ENCODE measurements around the gene MGA.

DNA sequence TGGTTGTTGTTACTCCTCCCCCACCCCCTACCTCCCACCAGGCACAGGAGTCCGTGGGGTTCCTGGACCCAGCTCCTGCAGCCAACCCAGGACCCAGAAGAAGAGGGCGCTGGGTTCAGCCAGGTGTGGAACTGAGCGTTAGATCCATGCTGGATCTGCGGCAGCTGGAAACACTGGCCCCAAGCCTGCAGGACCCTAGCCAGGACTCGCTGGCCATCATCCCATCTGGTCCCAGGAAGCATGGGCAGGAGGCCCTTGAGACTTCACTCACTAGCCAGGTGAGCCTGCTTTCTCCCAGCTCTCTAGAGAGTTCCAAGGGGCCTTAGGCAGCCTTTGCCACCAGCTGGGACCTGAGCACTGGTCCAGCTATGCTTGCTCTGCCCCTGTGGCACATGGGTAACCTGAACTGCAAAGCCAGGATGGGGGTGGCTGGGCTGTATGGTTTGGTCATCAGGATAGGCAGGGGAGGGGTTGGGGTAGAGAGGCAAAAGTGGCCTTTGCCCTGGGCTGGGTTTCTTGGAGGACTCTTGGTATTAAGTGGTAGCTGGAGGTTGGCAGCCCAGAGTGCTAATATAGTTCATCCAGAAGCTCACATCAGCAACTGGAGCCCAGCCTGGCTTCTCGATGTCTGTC lies 160.7 kb downstream of the MGA start:
- no peak for TF ChIP-seq EZH2 (IDR thresholded peaks at IDR 0.05; ENCODE audit: insufficient read depth, poor library complexity, severe bottlenecking)
- no peak for TF ChIP-seq EZH2phosphoT487 (IDR thresholded peaks at IDR 0.05; ENCODE audit: insufficient read depth, low read depth)
